Mesenchymal stem cell (in vitro differentiated cells and primary cell): Measurements from ENCODE around the gene TSC22D1.

ENCODE experiments used
- DNase-seq: peaks from one replicate; pipeline ENCODE4 v3.0.0-alpha.2; 2013
- H2AFZ ChIP-seq: one replicate; pipeline ENCODE4 v1.6.1; 2013; ENCODE audit warnings: low read depth, mild to moderate bottlenecking, control low read depth, inconsistent platforms, low read length, moderate library complexity
- H2AK5ac ChIP-seq: 2 replicates; pipeline ENCODE4 v1.6.1; 2013; ENCODE audit warnings: low read length, moderate library complexity, mild to moderate bottlenecking, inconsistent platforms; ENCODE audit not compliant: severe bottlenecking
- H2BK120ac ChIP-seq: one replicate; pipeline ENCODE4 v1.6.1; 2013; ENCODE audit warnings: low read depth, mild to moderate bottlenecking, inconsistent platforms, low read length, moderate library complexity
- H2BK12ac ChIP-seq, 2 experiments: one replicate each; pipeline ENCODE4 v1.6.1; 2013; ENCODE audit warnings: inconsistent platforms in 2 of 2, low read length in 2 of 2, mild to moderate bottlenecking in 2 of 2, moderate library complexity in 2 of 2, control low read depth in 1 of 2
- H2BK15ac ChIP-seq: one replicate; pipeline ENCODE4 v1.6.1; 2013; ENCODE audit warnings: mild to moderate bottlenecking, low read depth, inconsistent platforms; ENCODE audit not compliant: poor library complexity, severe bottlenecking
- H2BK5ac ChIP-seq: 2 replicates; pipeline ENCODE4 v1.6.1; 2013; ENCODE audit warnings: low read depth, mild to moderate bottlenecking, low read length, control low read depth, inconsistent platforms; ENCODE audit not compliant: poor library complexity, severe bottlenecking
- H3K14ac ChIP-seq, 2 experiments: one replicate each; pipeline ENCODE4 v1.6.1; 2013; ENCODE audit warnings: inconsistent platforms in 2 of 2, low read length in 2 of 2, control low read depth in 1 of 2, mild to moderate bottlenecking in 1 of 2, moderate library complexity in 1 of 2
- H3K18ac ChIP-seq, 2 experiments: one replicate each; pipeline ENCODE4 v1.6.1; 2013; ENCODE audit warnings: inconsistent platforms in 2 of 2, low read length in 2 of 2, control low read depth in 1 of 2, low read depth in 1 of 2, mild to moderate bottlenecking in 1 of 2
- H3K23ac ChIP-seq, 2 experiments: one replicate each; pipeline ENCODE4 v1.6.1; 2013; ENCODE audit warnings: inconsistent platforms in 2 of 2, low read length in 2 of 2, mild to moderate bottlenecking in 2 of 2, moderate library complexity in 2 of 2, control low read depth in 1 of 2
- H3K27ac ChIP-seq: 2 replicates; pipeline ENCODE4 v1.5.1; 2013; ENCODE audit warnings: mild to moderate bottlenecking, moderate library complexity, low read length, control low read depth, inconsistent platforms; ENCODE audit not compliant: poor library complexity, severe bottlenecking
- H3K27me3 ChIP-seq, 2 experiments: 2 replicates each; pipeline versions ENCODE4 v1.6.1 to v1.7.0; 2013; ENCODE audit warnings: low read length in 2 of 2, mild to moderate bottlenecking in 2 of 2, moderate library complexity in 2 of 2, control low read depth in 1 of 2, inconsistent platforms in 1 of 2; ENCODE audit not compliant: control insufficient read depth in 1 of 2, insufficient read depth in 1 of 2
- H3K36me3 ChIP-seq, 2 experiments: 2 replicates each; pipeline versions ENCODE4 v1.6.1 to v1.7.0; 2013; ENCODE audit warnings: low read length in 2 of 2, control low read depth in 1 of 2, inconsistent platforms in 1 of 2, low read depth in 1 of 2, mild to moderate bottlenecking in 1 of 2; ENCODE audit not compliant: insufficient read depth in 2 of 2, control insufficient read depth in 1 of 2
- H3K4ac ChIP-seq, 2 experiments: one replicate each; pipeline ENCODE4 v1.6.1; 2013; ENCODE audit warnings: inconsistent platforms in 2 of 2, low read length in 2 of 2, mild to moderate bottlenecking in 2 of 2, moderate library complexity in 2 of 2, control low read depth in 1 of 2, low read depth in 1 of 2
- H3K4me1 ChIP-seq: 2 replicates; pipeline ENCODE4 v1.6.1; 2013; ENCODE audit warnings: low read depth, low read length, control low read depth; ENCODE audit not compliant: control insufficient read depth, insufficient read depth
- H3K4me2 ChIP-seq: 2 replicates; pipeline ENCODE4 v1.6.1; 2013; ENCODE audit warnings: low read length, mild to moderate bottlenecking, inconsistent platforms; ENCODE audit not compliant: poor library complexity, severe bottlenecking
- H3K4me3 ChIP-seq, 2 experiments: 2 replicates each; pipeline versions ENCODE4 v1.5.1 to v1.7.0; 2013; ENCODE audit warnings: low read length in 2 of 2, mild to moderate bottlenecking in 2 of 2, control low read depth in 1 of 2, low read depth in 1 of 2; ENCODE audit not compliant: insufficient read depth in 1 of 2
- H3K79me1 ChIP-seq: replicated peaks from 2 replicates; pipeline ENCODE4 v1.6.1; 2013; ENCODE audit warnings: mild to moderate bottlenecking, control low read depth, low read length, inconsistent platforms; ENCODE audit not compliant: poor library complexity, severe bottlenecking
- H3K9ac ChIP-seq: 2 replicates; pipeline ENCODE4 v1.7.0; 2013; ENCODE audit warnings: mild to moderate bottlenecking, low read length, moderate library complexity
- H3K9me3 ChIP-seq: 2 replicates; pipeline ENCODE4 v1.7.0; 2013; ENCODE audit warnings: mild to moderate bottlenecking, low read length; ENCODE audit not compliant: control insufficient read depth
- H4K8ac ChIP-seq: one replicate; pipeline ENCODE4 v1.6.1; 2013; ENCODE audit warnings: inconsistent platforms, mild to moderate bottlenecking, low read length, moderate library complexity
- H4K91ac ChIP-seq: one replicate; pipeline ENCODE4 v1.6.1; 2013; ENCODE audit warnings: mild to moderate bottlenecking, low read length, inconsistent platforms
- WGBS: methylation state at CpG from one replicate; pipeline ENCODE4 v1.1.7; 2013; ENCODE audit warnings: mixed read lengths; 5-methylcytosine and 5-hydroxymethylcytosine counted together

TSC22D1 gene

DNA sequence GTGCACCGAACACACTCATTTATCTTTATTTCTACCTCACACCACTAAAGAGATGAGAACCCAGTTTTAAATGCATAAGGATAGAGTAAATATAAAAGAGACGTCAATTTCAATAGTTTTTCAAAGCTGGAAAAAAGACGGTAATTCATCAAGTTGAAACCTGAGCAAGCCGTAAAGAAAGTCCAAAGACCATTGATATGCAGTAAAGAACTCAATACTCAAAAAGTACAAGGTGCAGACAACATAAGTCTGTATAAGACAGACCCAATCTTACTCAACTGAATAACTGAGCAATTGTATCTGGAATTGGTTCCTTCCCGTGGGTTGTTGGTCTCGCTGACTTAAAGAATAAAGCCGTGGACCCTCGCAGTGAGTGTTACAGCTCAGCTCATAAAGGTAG is 120.4 kb downstream of the TSC22D1 start:
- H2BK5ac ChIP-seq, result no peak overlapping the region
- no peak overlapping the region for H2BK15ac ChIP-seq
- H3K79me1 ChIP-seq, result peaks cover 26% of the 10 kb centered on the region
- H3K4me2 ChIP-seq, result no peak overlapping the region
- H3K18ac ChIP-seq, result no peak overlapping the region
- H3K4me3 ChIP-seq, result no peak overlapping the region
- no peak overlapping the region for H2BK12ac ChIP-seq
- no peak overlapping the region for H4K91ac ChIP-seq
- H3K23ac ChIP-seq, result no peak overlapping the region
- H3K4ac ChIP-seq, result no peak overlapping the region
- no peak overlapping the region for H3K9ac ChIP-seq
- H3K27ac ChIP-seq, result no peak overlapping the region
- H3K14ac ChIP-seq, result no peak overlapping the region
- DNase-seq, result no peak
- H2BK120ac ChIP-seq, result no peak overlapping the region
- H3K36me3 ChIP-seq, result peaks cover 26 to 32% of the 10 kb centered on the region in 2 experiments
- peaks cover 15% of the 10 kb centered on the region for H3K4me1 ChIP-seq
- no peaks in the 10 kb centered on the region for H3K27me3 ChIP-seq
- no peaks in the 10 kb centered on the region for H3K9me3 ChIP-seq
- WGBS, result 97% methylated on average over 7 of the region's 8 CpGs
- H4K8ac ChIP-seq, result no peak overlapping the region
- H2AFZ ChIP-seq, result no peak overlapping the region
- H2AK5ac ChIP-seq, result no peak overlapping the region

DNA sequence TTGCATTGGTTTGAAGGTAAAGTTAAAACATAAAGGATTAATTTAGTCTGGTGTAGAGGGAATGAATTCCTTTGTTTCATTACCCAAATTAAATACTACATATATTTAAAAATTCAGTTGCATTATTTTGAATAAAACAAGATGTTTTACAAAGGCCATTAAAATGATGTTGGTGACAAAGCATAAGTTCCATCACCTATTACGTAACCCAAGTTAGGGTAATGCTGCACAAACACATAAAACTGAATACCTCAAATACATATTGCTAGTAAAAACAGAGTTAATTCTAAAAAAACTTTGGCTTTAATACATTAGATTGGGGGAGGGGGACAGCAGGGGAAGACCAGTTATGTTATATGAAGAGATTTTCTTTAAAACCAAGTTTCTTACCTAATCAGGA is 122.2 kb downstream of the TSC22D1 start:
- Histone ChIP-seq H2BK15ac (no peak overlapping the region), H3K14ac (no peak overlapping the region), H3K79me1 (peaks cover 27% of the 10 kb centered on the region), H2AK5ac (no peak overlapping the region), H3K27me3 (no peaks in the 10 kb centered on the region), H3K4me3 (no peak overlapping the region), H3K4me2 (no peak overlapping the region), H2BK12ac (no peak overlapping the region), H2BK5ac (no peak overlapping the region), H2AFZ (no peak overlapping the region), H3K4me1 (peaks cover 12% of the 10 kb centered on the region), H3K9me3 (no peaks in the 10 kb centered on the region), H3K36me3 (peaks cover 22 to 35% of the 10 kb centered on the region in 2 experiments), H3K18ac (no peak overlapping the region), H3K27ac (no peak overlapping the region), H2BK120ac (no peak overlapping the region), H3K9ac (no peak overlapping the region), H3K23ac (no peak overlapping the region), H3K4ac (no peak overlapping the region), H4K91ac (no peak overlapping the region), H4K8ac (no peak overlapping the region)
- no peak for DNase-seq
- no CpG with 5 or more reads among the region's 1 CpG for WGBS

DNA sequence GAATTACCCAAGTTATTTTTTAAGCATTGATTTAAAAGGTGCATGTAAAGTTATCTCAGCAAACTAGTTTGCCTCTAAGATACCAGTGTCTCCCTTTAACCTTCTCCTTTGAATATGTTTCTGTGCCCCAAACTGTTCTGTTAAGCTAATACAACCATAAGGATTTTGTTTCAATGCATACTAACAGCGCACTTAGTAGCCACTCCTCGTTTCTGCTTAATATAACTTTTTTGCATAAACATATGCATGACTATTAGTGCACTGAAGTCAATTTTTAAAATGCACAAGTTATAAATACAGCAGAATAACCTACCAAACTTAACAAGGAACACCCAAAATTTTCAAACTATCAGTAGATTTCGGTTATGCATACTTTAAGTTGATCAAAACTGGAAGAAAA is 123.1 kb downstream of the TSC22D1 start:
- Histone ChIP-seq H2BK5ac (no peak overlapping the region), H3K4me2 (no peak overlapping the region), H2AFZ (no peak overlapping the region), H3K4ac (no peak overlapping the region), H3K14ac (no peak overlapping the region), H3K4me1 (peaks cover 6% of the 10 kb centered on the region), H4K91ac (no peak overlapping the region), H3K27me3 (no peaks in the 10 kb centered on the region), H3K79me1 (peaks cover 30% of the 10 kb centered on the region), H3K9ac (no peak overlapping the region), H3K27ac (no peak overlapping the region), H2BK120ac (no peak overlapping the region), H3K9me3 (no peaks in the 10 kb centered on the region), H2AK5ac (no peak overlapping the region), H2BK12ac (no peak overlapping the region), H4K8ac (no peak overlapping the region), H3K36me3 (peaks cover 20 to 37% of the 10 kb centered on the region in 2 experiments), H3K4me3 (no peak overlapping the region), H2BK15ac (no peak overlapping the region), H3K18ac (no peak overlapping the region), H3K23ac (no peak overlapping the region)
- 100% methylated on average over 2 of the region's 3 CpGs for WGBS
- DNase-seq, result no peak

DNA sequence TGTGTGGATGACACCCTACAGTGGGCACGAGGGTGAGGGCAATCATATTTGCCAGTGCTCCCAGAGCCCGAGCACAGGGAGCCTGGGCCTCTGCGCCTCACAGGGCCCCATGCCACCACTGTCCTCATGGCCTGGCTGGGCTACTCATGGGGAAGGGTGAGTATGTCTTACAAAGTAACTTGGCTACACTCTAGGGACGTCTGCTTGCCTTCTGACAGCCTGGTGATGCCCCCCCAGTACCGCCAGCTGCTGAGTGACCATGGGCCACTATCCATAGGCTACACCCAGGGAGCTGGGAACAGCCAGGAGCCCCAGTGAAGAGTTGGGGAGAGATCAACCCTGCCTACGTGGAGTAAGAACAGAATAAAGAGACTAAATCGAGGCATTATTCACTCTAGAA is 123.7 kb downstream of the TSC22D1 start:
- no peak overlapping the region for H2AFZ ChIP-seq
- 93% methylated on average over 7 of the region's 7 CpGs for WGBS
- DNase-seq, result no peak
- peaks cover 30% of the 10 kb centered on the region for H3K79me1 ChIP-seq
- H4K91ac ChIP-seq, result no peak overlapping the region
- H2BK120ac ChIP-seq, result no peak overlapping the region
- no peak overlapping the region for H3K4me2 ChIP-seq
- H3K27ac ChIP-seq, result no peak overlapping the region
- no peak overlapping the region for H2AK5ac ChIP-seq
- H4K8ac ChIP-seq, result no peak overlapping the region
- no peaks in the 10 kb centered on the region for H3K27me3 ChIP-seq
- H3K9ac ChIP-seq, result no peak overlapping the region
- no peak overlapping the region for H3K18ac ChIP-seq
- no peak overlapping the region for H3K4ac ChIP-seq
- no peak overlapping the region for H3K14ac ChIP-seq
- H2BK15ac ChIP-seq, result no peak overlapping the region
- H3K23ac ChIP-seq, result no peak overlapping the region
- no peak overlapping the region for H2BK5ac ChIP-seq
- peaks cover 6% of the 10 kb centered on the region for H3K4me1 ChIP-seq
- no peak overlapping the region for H2BK12ac ChIP-seq
- H3K9me3 ChIP-seq, result no peaks in the 10 kb centered on the region
- peaks cover 20 to 37% of the 10 kb centered on the region in 2 experiments for H3K36me3 ChIP-seq
- H3K4me3 ChIP-seq, result no peak overlapping the region
